NCI-H82 treated with DMSO at 0.1 percent for 48 hours (cell line): ENCODE measurements around the gene TTC12.

ENCODE experiments used
- DNase-seq: peaks from one replicate; lab custom pipeline; 2025; ENCODE audit not compliant: unreplicated experiment; lab: John Stamatoyannopoulos, UW

Gene TTC12

DNA sequence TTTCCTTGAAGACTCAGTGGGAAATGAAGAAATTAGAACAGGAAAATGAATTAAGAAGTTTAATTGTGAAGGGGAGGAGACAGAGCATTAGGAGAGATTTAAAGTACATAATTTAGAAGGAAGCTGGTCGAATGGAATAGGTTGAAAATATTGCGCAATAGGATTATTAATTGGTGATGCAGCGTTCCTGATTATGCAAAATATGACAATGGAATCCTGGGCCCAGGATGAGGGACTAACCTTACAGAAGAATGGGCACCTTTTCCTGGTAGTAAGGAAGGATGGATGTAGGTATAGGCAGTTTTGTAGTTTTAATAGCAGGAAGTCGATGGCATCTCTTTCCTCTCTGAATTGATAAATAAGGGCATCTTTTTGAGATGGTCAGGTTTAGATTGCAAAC, 7.8 kb downstream of the TTC12 start:
- DNase-seq: no peak

GRCh38 chr11:113324250-113324649, 9.9 kb downstream of the TTC12 start:
- DNase-seq: no peak

DNA sequence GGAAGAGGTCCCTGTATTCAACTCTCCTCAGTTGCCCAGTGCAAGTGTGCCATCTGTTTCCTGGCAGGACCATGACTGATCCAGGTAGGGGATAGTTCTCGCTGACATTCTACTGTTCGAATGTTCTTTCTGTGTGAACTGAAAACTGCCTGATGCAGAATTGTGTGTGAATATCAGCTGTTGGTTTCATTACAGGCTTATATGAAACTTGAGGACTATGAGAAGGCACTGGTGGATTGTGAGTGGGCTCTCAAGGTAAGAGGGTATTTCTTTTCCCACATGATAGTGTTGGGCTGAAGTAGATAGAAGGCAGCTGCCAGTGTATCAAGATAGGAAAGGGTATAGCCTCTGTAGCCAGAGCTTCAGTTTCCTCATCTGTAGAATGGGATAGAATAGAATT, 15.3 kb downstream of the TTC12 start:
- DNase-seq: no peak

DNA sequence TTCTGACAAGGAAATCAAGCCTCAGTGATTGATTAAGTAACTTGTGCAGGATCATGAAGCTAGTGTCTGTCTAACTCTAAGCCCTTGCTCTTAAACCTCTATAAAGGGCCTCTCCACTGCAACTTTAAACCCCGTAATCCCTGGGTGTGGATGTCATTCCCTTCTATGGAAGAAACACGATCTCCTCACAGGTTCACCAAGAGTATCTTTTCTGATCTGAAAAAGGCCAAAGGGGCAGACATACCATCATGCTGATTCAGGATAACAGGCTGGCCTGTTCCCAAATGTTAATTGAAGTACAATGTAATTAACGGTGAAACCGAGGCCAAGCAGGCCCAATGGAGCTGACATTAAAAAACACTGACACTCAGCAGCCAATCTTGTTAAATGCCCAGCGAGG, 17.1 kb downstream of the TTC12 start:
- peak; percentile 89 for DNase-seq

- DNase-seq: no peak
Measured at GRCh38 chr11:113332023-113332422, 17.6 kb downstream of the TTC12 start.

DNA sequence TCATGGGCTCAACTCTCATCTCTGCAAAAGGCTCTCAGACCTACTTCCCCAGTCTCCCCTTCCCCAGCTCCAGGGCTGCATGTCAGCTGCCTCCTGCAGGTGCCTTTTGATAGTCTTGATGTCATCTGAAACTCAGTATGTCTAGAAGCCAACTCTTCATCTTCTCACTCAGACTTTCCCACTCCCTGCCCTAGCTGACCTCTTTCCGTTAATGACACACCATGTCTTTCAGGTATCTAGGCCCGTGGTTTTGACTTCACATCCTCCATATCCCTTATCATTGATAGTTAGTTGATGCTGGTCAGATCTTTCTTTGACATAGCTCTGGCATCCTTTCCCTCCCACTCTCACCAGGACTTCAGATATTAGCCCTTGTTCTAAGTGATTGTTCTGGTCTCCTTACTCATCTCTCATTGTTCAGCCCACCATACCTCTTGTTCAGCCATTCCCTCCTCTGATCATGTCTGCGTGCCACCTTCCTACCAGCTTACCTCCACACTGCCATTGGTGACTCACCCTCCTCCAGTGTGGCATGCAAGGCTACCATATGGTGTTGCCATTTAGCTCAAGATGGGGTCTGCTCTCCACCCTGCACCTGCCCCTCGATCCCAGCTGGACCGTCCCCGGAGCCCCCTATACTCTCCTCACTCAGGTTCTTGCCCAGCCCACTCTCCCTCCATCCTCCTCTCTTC, 18.4 kb downstream of the TTC12 start:
- no peak for DNase-seq

GRCh38 chr11:113334183-113334582, 19.8 kb downstream of the TTC12 start:
- DNase-seq: no peak

- DNase-seq: no peak
Measured at GRCh38 chr11:113338730-113339129, 24.3 kb downstream of the TTC12 start.

DNA sequence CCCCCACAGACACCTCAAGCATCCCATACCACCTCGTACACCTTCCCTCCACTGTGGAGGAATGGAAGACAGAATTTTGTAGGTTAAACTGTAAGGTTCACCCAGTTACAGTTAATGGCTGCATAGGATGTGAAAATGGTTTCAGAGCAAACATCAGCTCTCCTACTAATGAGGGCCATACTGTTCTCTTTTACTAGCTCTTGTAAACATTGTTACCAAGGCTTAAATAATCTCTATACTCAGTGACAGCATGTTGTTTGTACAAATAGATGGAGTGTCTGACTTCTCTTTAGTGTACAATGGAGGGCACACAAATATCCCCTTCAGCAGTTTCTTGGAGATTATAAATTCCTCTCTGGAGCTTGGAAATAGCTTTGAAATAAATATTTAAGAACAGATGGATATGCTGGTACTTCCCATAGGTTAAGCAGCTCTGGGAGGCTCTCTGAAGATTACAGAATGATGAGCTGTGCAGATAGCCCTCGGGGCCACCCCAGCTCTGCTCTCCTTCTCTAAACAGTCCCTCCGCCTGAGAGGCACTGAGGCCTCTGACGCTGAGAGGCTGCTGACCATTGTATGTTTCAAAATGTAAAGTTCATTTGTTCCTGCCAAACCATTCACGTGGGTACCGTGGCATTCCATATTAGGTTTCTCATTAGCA, 25.7 kb downstream of the TTC12 start:
- DNase-seq: no peak

DNA sequence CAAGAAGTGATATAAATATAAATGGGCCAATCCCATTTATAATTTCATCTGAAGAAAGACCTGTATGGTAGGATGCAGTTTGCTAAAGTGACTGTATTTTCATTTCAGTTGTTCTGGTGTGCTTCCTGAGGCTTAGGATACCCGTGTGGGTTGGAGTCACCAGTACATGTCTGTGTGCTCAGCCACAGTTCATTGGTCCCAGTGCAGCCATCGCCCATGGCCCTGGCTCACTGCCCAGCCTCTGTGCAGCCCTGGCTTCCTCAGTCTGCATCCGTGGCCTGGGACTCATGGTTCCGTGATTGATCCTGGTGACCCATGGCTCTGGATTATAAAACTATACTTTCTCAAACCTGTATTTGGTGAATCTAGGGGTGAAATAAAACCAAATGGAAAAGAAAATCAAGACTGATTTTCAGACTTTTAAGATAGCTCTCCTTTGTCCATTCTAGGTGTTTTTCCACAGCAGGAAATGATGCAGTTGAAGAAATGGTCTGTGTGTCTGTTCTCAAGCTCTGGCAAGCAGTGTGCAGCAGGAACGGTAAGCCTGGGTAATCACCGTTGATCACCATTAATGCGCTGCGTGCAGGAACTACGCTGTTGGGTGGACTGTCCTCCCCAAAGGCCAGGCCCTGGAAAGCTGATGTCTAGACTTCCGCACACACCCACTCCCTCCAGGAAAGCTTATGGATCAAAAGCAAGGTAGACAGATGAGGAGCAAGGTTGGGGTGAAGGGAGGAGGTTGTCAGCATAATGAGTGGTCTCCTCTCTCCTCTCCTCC, 27.2 kb downstream of the TTC12 start:
- DNase-seq: no peak

- no peak for DNase-seq
Measured at GRCh38 chr11:113345978-113346377, 31.6 kb downstream of the TTC12 start.

DNA sequence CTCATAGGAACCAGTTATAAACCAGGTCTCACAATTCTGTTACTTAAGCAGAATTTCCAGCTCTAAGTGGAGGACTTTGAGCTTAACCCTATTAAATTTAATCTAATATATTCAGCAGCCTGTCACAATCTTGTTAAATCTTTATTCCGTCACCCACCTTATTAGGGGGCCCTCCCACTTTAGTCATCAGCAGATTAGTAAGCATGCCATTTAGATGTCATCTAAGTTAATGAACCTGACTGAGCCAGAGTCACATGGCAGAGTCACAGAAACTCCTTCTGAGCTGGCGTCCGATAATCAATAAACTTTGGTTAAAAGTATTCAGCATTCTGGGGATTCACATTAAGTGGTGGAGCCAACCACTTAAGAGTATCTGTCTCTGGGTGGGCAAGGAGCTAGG, 35.1 kb downstream of the TTC12 start:
- peak; percentile 94 for DNase-seq

GRCh38 chr11:113350336-113351067, 36.1 kb downstream of the TTC12 start:
- DNase-seq: no peak

GRCh38 chr11:113351068-113351450, 36.7 kb downstream of the TTC12 start:
- no peak for DNase-seq

DNA sequence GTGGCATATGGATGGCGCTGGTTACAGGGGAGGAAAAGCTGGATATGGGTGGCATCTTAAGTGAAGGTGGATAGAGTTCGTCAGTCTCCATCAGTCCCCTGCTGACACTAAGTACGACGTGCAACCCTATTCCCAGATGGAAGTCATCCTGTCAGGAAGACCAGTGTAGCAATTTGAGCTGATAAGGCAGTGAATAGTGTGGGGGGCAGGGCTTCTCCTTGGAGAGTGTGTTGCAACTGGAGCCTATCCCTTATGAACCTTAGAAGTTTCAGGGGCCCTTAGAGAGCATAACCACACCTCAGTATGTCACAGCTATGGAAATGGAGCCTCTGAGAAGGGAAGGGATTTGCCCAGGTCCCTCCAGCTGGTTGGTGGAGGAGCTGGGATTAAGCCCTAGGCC, 37.1 kb downstream of the TTC12 start:
- DNase-seq: no peak

- DNase-seq: no peak
Measured at GRCh38 chr11:113356203-113356602, 41.8 kb downstream of the TTC12 start.

GRCh38 chr11:113363406-113363805, 49.0 kb downstream of the TTC12 start:
- no peak for DNase-seq

- no peak for DNase-seq
Measured at GRCh38 chr11:113363996-113364641, 49.7 kb downstream of the TTC12 start.

DNA sequence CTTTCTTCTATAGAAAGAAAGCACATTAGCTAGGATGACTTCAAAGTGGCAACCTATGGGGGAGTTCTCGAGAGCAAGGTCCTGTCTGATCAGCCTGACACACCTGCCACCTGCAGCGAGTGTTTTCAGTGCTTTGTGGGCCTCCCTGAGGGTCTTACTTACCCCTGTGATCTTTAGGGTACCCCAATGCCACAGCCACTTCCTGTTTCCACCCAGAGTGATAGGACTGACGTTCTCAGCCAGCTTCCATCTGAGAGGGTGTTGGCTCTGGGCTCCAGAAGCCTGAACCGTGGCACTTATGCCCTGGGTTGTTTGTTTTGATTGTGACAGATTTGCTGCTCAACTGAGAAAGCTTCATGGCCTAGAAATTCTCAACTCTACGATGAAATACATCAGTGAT, 51.5 kb downstream of the TTC12 start:
- DNase-seq: no peak

DNA sequence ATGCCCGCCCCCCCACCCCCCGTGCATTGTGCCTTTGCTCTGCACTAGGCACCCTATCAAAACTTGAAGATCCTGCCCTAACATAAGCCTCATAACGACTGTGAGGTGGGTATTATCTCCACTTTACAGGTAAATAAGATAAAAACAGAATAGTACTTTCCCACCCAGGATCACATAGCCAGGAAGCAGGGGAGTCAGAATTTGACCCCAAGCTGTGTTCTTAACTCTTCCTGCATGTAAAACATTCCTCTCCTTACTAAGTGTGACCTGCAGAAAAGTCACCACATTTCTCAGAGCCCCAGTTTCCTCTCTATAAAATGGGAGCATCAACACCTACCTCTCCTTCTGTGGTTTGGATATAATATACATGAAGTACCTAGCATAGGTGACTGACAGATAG, 55.0 kb downstream of the TTC12 start:
- no peak for DNase-seq

DNA sequence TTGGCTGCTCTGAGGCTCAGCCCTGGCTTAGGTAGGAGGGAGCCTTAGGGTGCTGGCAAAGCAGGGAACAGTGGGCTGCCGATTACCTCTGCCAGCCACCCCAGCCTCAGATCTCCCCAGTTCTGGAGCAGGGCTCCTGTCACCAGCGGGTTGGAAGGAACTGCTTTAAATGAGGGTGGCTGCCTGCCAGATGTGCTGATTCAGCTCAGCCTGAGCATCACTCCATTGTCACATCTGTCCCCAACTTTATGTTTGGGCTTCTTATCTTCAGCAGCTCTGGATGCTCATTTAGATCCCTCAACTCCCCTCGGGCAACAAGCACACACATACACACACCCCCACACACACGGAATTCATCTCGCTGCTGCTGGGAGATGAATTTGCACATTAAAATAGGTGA, 56.3 kb downstream of the TTC12 start:
- no peak for DNase-seq
